Lung (tissue), 12 donors: Measurements from ENCODE around the gene RETREG1. TPM values are rescaled to one million over a fixed set of nuclear protein-coding genes. Genes with fewer than 3 reads are reported as not detected.

Experiments
- ATAC-seq: fragments of 200-7000 bp; cut with Tn5 transposase; one replicate; pipeline ENCODE4 v1.9.1; 2020; ENCODE audit warnings: moderate number of reproducible peaks; ENCODE audit not compliant: insufficient read depth, low FRiP score
- DNase-seq, 3 donors: peaks; one replicate each; pipeline ENCODE4 v3.0.0-alpha.2; 2013 to 2017
- H3K27ac ChIP-seq, 2 donors: one replicate each; pipeline ENCODE4 v1.5.1; 2013; ENCODE audit warnings: mild to moderate bottlenecking in 2 of 2, moderate library complexity in 2 of 2, control low read depth in 1 of 2, inconsistent platforms in 1 of 2, low read depth in 1 of 2, low read length in 1 of 2
- H3K27me3 ChIP-seq, 3 donors: one replicate each; pipeline ENCODE4 v1.5.1; 2013; ENCODE audit warnings: low read length in 2 of 3; ENCODE audit not compliant: control insufficient read depth in 3 of 3, insufficient read depth in 3 of 3
- H3K36me3 ChIP-seq, 4 donors: one replicate each; pipeline ENCODE4 v1.5.1; 2013; ENCODE audit warnings: low read length in 4 of 4, mild to moderate bottlenecking in 1 of 4, moderate library complexity in 1 of 4; ENCODE audit not compliant: control insufficient read depth in 4 of 4, insufficient read depth in 4 of 4
- H3K4me1 ChIP-seq, 5 donors: one replicate each; pipeline ENCODE4 v1.5.1; 2013; ENCODE audit warnings: low read length in 5 of 5, mild to moderate bottlenecking in 2 of 5, moderate library complexity in 1 of 5; ENCODE audit not compliant: control insufficient read depth in 5 of 5, insufficient read depth in 5 of 5
- H3K4me3 ChIP-seq: one replicate; pipeline ENCODE4 v1.5.1; 2013; ENCODE audit warnings: mild to moderate bottlenecking, control low read depth, moderate library complexity
- H3K9ac ChIP-seq, 2 donors: one replicate each; pipeline ENCODE4 v1.5.1; 2013; ENCODE audit warnings: low read length in 2 of 2, control low read depth in 1 of 2; ENCODE audit not compliant: insufficient read depth in 1 of 2
- H3K9me3 ChIP-seq, 4 donors: one replicate each; pipeline ENCODE4 v1.5.1; 2013; ENCODE audit warnings: low read length in 3 of 4, mild to moderate bottlenecking in 1 of 4, moderate library complexity in 1 of 4; ENCODE audit not compliant: control insufficient read depth in 4 of 4, insufficient read depth in 3 of 4
- CTCF ChIP-seq: IDR thresholded peaks from 2 replicates; pipeline ENCODE4 v1.5.1; 2012; ENCODE audit warnings: mild to moderate bottlenecking; ENCODE audit errors: control extremely low read depth, extremely low read depth
- WGBS, 2 donors: extraction: QIAGEN DNeasy Blood & Tissue Kit; methylation state at CpG; one replicate each; pipeline ENCODE4 v1.1.7; 2013; 5-methylcytosine and 5-hydroxymethylcytosine counted together
- polyA plus RNA-seq, 2 donors: library from polyadenylated mRNA; stranded (reverse); fragments of 200-250 nt; gene quantifications; one replicate each; pipeline ENCODE4 v1.2.1, GENCODE V29; 2013
- total RNA-seq, 2 donors: library from RNA; depleted of rRNA in 1 of 2; stranded (reverse); fragments of >200 nt in 1 of 2; gene quantifications; one replicate each; pipeline ENCODE4 v1.2.1, GENCODE V29; 2014 to 2021
- donor health status: control.
- donor health status: control.
- donor health status: Bipolar disorder and iron deficiency.
- donor health status: healthy.
- donor health status: DM: yes; HTN: yes; CAD: no.

RETREG1 gene
- total and polyA plus RNA-seq, 4 donors, result 6.8 to 19.5 (median 9.6) TPM

- Histone ChIP-seq H3K36me3 (no peaks in the 10 kb centered on the region), H3K4me3 (no peak overlapping the region), H3K9me3 (no peaks in the 10 kb centered on the region), H3K27me3 (no peaks in the 10 kb centered on the region), H3K4me1 (peaks cover 0 to 9% (median 0%) of the 10 kb centered on the region in 5 donors), H3K27ac (no peak overlapping the region), H3K9ac (no peak overlapping the region)
- WGBS, 2 donors, result 83 to 87% methylated on average over 3 of the region's 3 CpGs
- TF ChIP-seq CTCF, result no peak
- no peak for ATAC-seq
- no peak for DNase-seq
Measured at GRCh38 chr5:16510098-16510497, 106.7 kb downstream of the RETREG1 start.

GRCh38 chr5:16508730-16509531, 107.9 kb downstream of the RETREG1 start:
- Histone ChIP-seq H3K27ac (peak overlapping the region; percentile 76 to 97), H3K27me3 (no peaks in the 10 kb centered on the region), H3K9ac (peak overlapping the region in 1 of 2 donors; percentile 9), H3K4me1 (peaks cover 0 to 9% (median 0%) of the 10 kb centered on the region in 5 donors), H3K9me3 (no peaks in the 10 kb centered on the region), H3K36me3 (no peaks in the 10 kb centered on the region), H3K4me3 (no peak overlapping the region)
- DNase-seq (peak in 1 of 3 donors; percentile 7), ATAC-seq (peak; percentile 74)
- no peak for TF ChIP-seq CTCF
- 49% methylated on average over 15 of the region's 15 CpGs for WGBS, 2 donors

- TF ChIP-seq CTCF, result no peak
- Histone ChIP-seq H3K9ac (no peak overlapping the region), H3K27me3 (no peaks in the 10 kb centered on the region), H3K9me3 (no peaks in the 10 kb centered on the region), H3K36me3 (no peaks in the 10 kb centered on the region), H3K27ac (peak overlapping the region in 1 of 2 donors; percentile 83), H3K4me3 (no peak overlapping the region), H3K4me1 (peaks cover 0 to 9% (median 0%) of the 10 kb centered on the region in 5 donors)
- ATAC-seq (no peak), DNase-seq (no peak)
Measured at GRCh38 chr5:16507716-16508115, 109.1 kb downstream of the RETREG1 start.

- Histone ChIP-seq H3K4me3 (no peak overlapping the region), H3K36me3 (no peaks in the 10 kb centered on the region), H3K27ac (peak overlapping the region in 1 of 2 donors; percentile 49), H3K4me1 (peaks cover 0 to 9% (median 0%) of the 10 kb centered on the region in 5 donors), H3K27me3 (no peaks in the 10 kb centered on the region), H3K9ac (no peak overlapping the region), H3K9me3 (no peaks in the 10 kb centered on the region)
- ATAC-seq (no peak), DNase-seq (no peak)
- WGBS, 2 donors, result 91 to 95% methylated on average over 6 of the region's 6 CpGs
- TF ChIP-seq CTCF, result no peak
Measured at GRCh38 chr5:16505904-16506303, 110.9 kb downstream of the RETREG1 start.
